Measurements from ENCODE around the gene CRHR1.
"Not testable (repeated sequence)": the region's sequence is repeated elsewhere in the genome, so short reads cannot be mapped to it uniquely, and the experiment has no call there.

The CRHR1 gene

GRCh38 chr17:45847101-45847500 is 63.0 kb downstream of the CRHR1 start:
- DNase-seq: no peak

- no peak for DNase-seq
Measured at GRCh38 chr17:45847747-45848146, 63.6 kb downstream of the CRHR1 start.

DNA sequence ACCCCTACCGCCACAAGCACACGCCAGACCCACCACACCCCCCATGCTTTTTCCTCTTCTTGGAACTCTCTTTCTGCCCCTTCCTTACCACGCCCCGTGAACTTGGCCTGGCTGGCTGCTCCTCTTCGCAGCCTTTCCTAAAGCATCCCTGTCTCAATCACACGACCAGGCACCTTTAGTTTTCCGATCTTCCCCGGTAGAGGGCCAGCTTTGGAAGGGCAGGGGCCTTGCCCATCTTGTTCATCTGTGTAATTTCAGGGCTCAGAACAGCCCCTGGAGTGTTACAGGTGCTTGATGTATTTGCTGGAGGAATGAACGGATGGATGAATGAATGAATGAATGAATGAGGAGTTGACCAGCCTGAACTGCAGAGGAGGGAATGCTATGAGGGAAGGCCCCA is 64.3 kb downstream of the CRHR1 start:
- no peak for DNase-seq

- no peak for DNase-seq
Measured at GRCh38 chr17:45848868-45849535, 64.9 kb downstream of the CRHR1 start.

DNA sequence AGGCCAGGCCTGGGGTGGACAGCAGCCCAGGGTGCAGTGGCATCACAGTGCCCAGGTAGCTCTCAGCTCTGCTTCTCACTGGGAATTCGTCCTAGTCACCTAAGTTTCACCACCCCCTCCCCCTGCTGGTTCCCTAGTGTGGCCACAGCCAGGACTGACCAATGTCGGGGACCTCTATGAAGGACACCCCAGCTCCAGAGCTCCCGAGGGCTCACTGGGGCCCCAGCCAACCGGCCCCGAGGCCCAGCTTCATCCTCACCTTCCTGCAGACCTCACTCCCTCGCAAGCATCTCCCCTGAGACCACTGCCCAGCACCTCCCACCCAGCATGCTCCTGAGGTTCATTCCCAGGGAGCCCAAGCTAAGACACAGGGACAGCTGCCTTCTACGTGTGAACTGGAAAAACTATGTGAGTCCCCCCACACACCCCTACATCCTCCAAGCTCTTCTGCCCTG is 65.4 kb downstream of the CRHR1 start:
- DNase-seq: no peak

GRCh38 chr17:45850011-45850410 is 65.9 kb downstream of the CRHR1 start:
- DNase-seq: no peak

- DNase-seq: no peak
Measured at GRCh38 chr17:45850468-45850867, 66.3 kb downstream of the CRHR1 start.

- DNase-seq: no peak
Measured at GRCh38 chr17:45851022-45851421, 66.9 kb downstream of the CRHR1 start.

GRCh38 chr17:45851464-45851863 is 67.3 kb downstream of the CRHR1 start:
- DNase-seq: no peak

DNA sequence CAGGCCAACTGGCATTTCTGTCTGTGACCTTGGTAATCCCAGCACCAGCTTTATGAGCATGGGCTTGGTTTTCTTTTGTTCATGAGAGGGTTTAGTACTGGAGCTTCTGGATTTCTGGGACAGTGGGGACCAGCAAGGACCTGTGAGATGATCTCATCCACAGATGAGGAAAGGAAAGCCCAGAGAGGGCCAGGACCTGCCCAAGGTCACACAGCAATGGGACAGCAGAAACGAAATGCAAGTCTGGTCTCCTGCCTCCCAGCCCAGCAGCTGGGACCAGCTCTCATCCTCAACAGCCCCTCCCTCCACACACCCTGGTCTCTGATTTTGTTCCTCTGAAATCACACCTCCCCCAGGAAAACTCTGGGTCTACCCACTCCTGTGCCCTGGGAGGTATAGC is 67.8 kb downstream of the CRHR1 start:
- DNase-seq: no peak

- DNase-seq: peak; percentile 59
Measured at GRCh38 chr17:45852535-45853297, 68.6 kb downstream of the CRHR1 start.

- DNase-seq: no peak
Measured at GRCh38 chr17:45854209-45854608, 70.1 kb downstream of the CRHR1 start.

- no peak for DNase-seq
Measured at GRCh38 chr17:45855691-45856336, 71.7 kb downstream of the CRHR1 start.

DNA sequence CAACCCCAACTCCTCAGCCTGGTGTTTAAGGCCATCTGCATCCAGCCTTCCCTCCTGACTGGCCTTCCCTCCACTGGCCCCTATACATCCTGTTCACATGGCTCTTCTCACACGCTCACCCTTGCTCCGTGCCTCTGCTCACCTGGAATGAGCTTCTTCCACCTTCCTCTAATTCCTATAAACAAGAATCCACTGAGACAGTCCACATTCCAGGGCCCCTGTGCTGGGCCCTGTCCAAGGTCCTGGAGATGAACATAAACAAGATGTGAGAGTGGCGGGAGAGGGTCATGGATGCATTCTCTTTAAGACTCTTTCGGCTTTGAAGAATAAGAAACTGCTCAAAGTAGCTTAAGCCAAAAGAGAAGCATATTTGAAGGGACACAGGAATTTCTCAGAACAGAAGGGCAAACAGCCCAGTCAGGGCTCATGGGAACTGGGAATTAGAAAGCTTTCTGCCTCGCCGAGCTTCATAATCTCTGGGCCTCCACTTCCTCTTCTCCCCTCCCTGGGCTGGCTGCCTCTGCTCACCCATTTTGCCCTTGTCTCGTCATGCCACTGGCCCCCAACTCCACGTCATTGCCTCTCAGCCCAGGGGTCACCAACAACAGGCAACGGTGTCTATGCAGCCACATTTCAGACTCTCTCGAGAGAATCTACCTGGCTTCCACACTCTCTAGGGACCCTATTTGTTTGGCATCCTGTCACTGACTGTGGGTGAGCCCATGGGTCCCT is 74.0 kb downstream of the CRHR1 start:
- DNase-seq: peak; percentile 46

GRCh38 chr17:45861165-45861564 is 77.0 kb downstream of the CRHR1 start:
- no peak for DNase-seq

DNA sequence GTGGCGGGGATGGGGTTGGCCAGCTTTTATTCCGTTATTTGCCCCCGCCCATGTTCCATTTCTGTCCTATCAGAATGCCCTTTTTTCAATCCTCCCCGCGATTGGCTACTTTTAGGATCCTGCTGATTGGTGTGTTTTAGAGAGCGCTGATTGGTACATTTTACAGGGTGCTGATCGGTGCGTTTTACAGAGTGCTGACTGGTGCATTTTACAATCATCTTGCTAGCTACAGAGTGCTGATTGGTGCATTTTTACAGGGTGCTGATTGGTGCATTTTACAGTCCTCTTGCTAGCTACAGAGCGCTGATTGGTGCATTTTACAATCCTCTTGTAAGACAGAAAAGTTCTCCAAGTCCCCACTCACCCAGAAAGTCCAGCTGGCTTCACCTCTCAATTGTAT is 78.0 kb downstream of the CRHR1 start:
- not testable (repeated sequence) for DNase-seq

GRCh38 chr17:45863857-45864654 is 79.9 kb downstream of the CRHR1 start:
- DNase-seq: no peak

- DNase-seq: no peak
Measured at GRCh38 chr17:45867171-45867570, 83.1 kb downstream of the CRHR1 start.

DNA sequence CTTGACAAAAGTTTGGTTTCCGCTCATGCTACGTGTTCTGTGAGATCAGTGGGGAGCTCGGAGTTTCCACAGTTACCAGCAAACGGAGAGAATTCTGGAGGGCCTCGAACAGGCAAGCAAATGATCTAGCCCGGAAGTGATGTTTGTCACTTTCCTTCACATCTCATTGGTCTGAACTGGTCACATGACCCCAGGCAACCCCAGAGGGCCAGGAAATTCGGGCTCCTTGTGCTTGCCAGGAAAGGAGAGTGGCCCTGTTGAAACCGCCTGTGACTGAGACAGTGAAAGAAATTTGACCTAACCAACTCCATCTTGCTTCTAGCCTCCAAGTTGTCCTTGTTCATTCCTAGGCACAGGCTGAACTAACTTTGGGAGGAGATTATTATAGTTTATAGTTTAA is 83.6 kb downstream of the CRHR1 start:
- no peak for DNase-seq

GRCh38 chr17:45868276-45868675 is 84.2 kb downstream of the CRHR1 start:
- DNase-seq: no peak

- no peak for DNase-seq
Measured at GRCh38 chr17:45869676-45870341, 85.7 kb downstream of the CRHR1 start.
